Neutrophil (primary cell): ENCODE results near the gene SORBS2.

Source experiments
- H3K27ac ChIP-seq: fragments of 200-600 bp; sonication (generic); 2 replicates; pipeline ENCODE4 v1.5.1; 2016; ENCODE audit warnings: mild to moderate bottlenecking, moderate library complexity
- H3K27me3 ChIP-seq: fragments of 200-600 bp; sonication (generic); 2 replicates; pipeline ENCODE4 v1.6.0; 2016; ENCODE audit warnings: mild to moderate bottlenecking
- H3K36me3 ChIP-seq: fragments of 200-600 bp; sonication (generic); 2 replicates; pipeline ENCODE4 v1.5.1; 2017
- H3K4me1 ChIP-seq, 2 experiments: fragments of 200-600 bp in 1 of 2; sonication (generic) in 1 of 2; 1 replicate in 1 of 2; 2 replicates in 1 of 2; pipeline versions ENCODE4 v1.5.1 to v1.6.1; 2013 to 2016; ENCODE audit warnings: low read depth in 1 of 2, low read length in 1 of 2, mild to moderate bottlenecking in 1 of 2, moderate library complexity in 1 of 2; ENCODE audit not compliant: control insufficient read depth in 1 of 2, insufficient read depth in 1 of 2
- H3K4me3 ChIP-seq, 2 experiments: fragments of 200-600 bp in 1 of 2; sonication (generic) in 1 of 2; 1 replicate in 1 of 2; 2 replicates in 1 of 2; pipeline ENCODE4 v1.5.1; 2013 to 2016; ENCODE audit warnings: low read depth in 1 of 2, low read length in 1 of 2, mild to moderate bottlenecking in 1 of 2, moderate library complexity in 1 of 2
- H3K9me3 ChIP-seq: fragments of 200-600 bp; sonication (generic); 2 replicates; pipeline ENCODE4 v1.5.1; 2016
- TF ChIP-seq, protein P1 (sequence below): fragments of 200-600 bp; sonication (generic); IDR thresholded peaks from 2 replicates; pipeline ENCODE4 v1.5.1; 2016; ENCODE audit warnings: antibody characterized with exemption

SORBS2 gene

DNA sequence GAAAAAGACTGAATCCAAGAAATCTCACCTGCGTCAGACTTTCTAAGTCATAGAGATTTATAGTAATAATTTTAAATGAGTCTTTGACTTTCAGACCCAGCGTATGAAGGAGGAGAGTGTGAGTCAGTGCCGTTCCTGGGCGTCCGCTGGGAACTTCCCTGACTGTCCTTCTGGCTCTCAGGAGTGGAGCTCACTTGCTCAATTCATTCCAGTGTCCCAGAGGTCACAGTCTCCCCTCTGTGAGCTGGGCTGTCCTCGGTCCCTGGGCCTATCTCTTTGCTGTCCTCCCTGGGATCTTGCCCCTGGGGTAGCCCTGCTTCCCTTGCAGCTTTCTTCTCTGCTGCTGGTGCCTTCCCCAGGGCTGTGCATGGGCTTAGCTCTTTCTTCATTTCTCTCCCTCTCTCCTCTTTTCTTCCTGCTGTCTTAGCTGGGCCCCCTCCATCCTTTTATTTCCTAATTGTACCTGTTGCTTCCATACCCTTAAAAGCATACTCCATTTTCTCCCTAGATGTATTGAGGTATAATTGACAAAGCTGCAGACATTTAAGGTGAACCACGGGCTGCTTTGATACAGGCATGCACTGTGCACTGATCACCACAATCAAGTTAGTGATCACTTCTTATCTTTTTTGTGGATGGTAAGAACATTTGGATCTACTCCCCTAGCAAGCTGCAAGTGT lies 11.6 kb downstream of the SORBS2 start:
- TF ChIP-seq, protein P1, sequence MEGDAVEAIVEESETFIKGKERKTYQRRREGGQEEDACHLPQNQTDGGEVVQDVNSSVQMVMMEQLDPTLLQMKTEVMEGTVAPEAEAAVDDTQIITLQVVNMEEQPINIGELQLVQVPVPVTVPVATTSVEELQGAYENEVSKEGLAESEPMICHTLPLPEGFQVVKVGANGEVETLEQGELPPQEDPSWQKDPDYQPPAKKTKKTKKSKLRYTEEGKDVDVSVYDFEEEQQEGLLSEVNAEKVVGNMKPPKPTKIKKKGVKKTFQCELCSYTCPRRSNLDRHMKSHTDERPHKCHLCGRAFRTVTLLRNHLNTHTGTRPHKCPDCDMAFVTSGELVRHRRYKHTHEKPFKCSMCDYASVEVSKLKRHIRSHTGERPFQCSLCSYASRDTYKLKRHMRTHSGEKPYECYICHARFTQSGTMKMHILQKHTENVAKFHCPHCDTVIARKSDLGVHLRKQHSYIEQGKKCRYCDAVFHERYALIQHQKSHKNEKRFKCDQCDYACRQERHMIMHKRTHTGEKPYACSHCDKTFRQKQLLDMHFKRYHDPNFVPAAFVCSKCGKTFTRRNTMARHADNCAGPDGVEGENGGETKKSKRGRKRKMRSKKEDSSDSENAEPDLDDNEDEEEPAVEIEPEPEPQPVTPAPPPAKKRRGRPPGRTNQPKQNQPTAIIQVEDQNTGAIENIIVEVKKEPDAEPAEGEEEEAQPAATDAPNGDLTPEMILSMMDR, result no peak
- H3K36me3 ChIP-seq, result no peaks in the 10 kb centered on the region
- H3K4me3 ChIP-seq, result no peak overlapping the region
- H3K27me3 ChIP-seq, result no peaks in the 10 kb centered on the region
- no peak overlapping the region for H3K27ac ChIP-seq
- H3K9me3 ChIP-seq, result no peaks in the 10 kb centered on the region
- H3K4me1 ChIP-seq, result no peaks in the 10 kb centered on the region

DNA sequence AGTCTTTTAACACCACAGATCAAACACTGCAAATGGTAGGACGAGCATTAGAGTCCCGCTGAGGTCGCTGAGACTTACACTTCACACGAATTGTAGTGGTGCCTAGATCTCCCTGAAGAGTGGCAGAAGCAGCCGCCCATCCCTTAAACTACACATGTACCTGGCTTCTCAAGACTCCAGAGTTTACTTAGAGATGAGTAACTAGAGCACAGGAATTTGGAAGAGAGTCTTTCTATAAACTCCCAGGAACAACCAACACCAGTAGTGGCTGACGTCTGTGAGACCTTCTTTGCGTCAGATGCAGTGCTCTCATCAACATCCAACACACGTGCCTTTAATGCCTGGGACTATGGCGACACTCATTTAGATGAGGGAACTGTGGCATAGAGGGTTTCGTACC lies 12.6 kb downstream of the SORBS2 start:
- TF ChIP-seq, protein P1, result no peak
- no peak overlapping the region for H3K4me3 ChIP-seq
- no peaks in the 10 kb centered on the region for H3K4me1 ChIP-seq
- H3K27ac ChIP-seq, result no peak overlapping the region
- no peaks in the 10 kb centered on the region for H3K36me3 ChIP-seq
- no peaks in the 10 kb centered on the region for H3K9me3 ChIP-seq
- H3K27me3 ChIP-seq, result no peaks in the 10 kb centered on the region

DNA sequence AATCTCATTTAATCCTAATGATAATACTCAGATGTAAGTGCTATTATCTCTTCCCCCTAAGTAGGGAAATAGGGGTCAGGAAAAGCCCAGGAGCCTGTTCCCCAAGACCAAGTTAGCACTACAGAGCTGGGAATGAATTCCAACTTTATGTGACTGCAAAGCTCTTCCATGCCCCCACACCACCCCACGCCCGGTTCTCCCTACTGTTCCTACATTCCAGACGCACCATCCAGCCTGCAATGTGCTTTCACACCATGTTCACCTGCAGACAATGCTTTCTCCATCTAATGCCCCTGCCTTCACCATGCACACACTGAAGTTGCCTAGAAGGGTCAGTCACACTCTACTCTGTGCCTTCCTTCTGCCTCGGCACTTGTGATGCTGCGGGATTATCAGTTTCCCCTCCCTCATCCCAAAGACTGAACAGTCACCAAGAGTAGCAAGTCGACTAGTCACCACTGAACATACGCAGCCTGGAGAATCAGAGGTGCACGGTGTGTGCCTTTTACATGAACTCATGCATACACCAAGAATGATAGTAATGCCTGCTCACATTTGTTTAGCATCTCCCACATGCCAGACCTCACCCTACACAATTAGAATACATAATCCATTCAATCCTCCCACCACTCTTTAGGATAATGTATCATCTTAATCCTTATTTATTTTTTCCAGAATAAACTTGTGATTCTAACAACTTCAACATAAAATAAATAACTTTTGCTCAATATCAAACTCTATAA lies 14.2 kb downstream of the SORBS2 start:
- Histone ChIP-seq H3K4me1 (no peaks in the 10 kb centered on the region), H3K9me3 (no peaks in the 10 kb centered on the region), H3K27me3 (no peaks in the 10 kb centered on the region), H3K27ac (no peak overlapping the region), H3K36me3 (no peaks in the 10 kb centered on the region), H3K4me3 (no peak overlapping the region)
- TF ChIP-seq, protein P1, result no peak

DNA sequence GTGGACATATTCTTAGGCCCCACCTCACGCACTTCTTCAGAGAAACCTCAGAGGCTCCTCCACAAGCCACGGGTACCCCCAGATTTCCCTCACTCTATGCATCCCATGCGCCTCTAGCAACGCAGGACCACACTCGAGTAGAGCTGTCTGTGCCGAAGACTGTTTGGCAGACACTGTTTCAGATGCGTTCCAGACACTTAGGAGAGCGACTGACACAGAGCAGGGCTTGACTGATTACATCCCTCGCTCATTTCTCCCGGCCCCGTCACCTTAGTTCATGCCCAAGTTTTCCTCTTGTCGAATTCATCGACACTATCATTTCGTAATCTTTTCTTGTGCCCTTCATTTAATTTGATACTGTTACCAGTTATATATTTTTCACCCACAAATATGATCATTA lies 15.0 kb downstream of the SORBS2 start:
- Histone ChIP-seq H3K9me3 (no peaks in the 10 kb centered on the region), H3K27me3 (no peaks in the 10 kb centered on the region), H3K4me3 (no peak overlapping the region), H3K4me1 (no peaks in the 10 kb centered on the region), H3K36me3 (no peaks in the 10 kb centered on the region), H3K27ac (no peak overlapping the region)
- TF ChIP-seq, protein P1, result no peak

DNA sequence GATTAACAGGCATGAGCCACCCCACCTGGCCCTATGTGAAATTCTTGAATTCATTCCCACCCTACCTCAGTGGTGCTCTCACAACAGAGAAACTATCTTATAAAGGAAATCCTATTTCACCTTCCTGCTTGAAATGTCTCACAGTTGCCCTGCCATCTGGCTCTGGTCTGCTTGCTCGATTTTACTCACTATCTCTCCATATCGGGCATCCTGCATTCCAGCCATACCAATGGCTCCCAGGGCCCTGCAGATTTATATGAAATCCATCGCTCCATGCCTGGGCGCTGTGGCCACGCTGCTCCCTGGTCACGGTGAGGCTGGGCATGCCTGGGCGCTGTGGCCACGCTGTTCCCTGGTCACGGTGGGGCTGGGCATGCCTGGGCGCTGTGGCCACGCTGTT lies 15.8 kb downstream of the SORBS2 start:
- no peaks in the 10 kb centered on the region for H3K4me1 ChIP-seq
- H3K27ac ChIP-seq, result no peak overlapping the region
- H3K9me3 ChIP-seq, result no peaks in the 10 kb centered on the region
- no peak overlapping the region for H3K4me3 ChIP-seq
- no peaks in the 10 kb centered on the region for H3K27me3 ChIP-seq
- TF ChIP-seq, protein P1, result no peak
- no peaks in the 10 kb centered on the region for H3K36me3 ChIP-seq
